ENCODE measurements around the gene GRPR.

Gene GRPR

GRCh38 chrX:16148896-16149295, 25.5 kb downstream of the GRPR start:
- no peaks in the 10 kb centered on the region for H3K36me3 ChIP-seq (ENCODE audit: insufficient read depth, low read length)
- no peak for TF ChIP-seq CTCF (IDR thresholded peaks at IDR 0.05; ENCODE audit: borderline replicate concordance, extremely low read depth, low read length, poor library complexity, severe bottlenecking)
- TF ChIP-seq EZH2 (IDR thresholded peaks at IDR 0.05; ENCODE audit: borderline replicate concordance, low read depth, low read length, severe bottlenecking) = no peak
- no peaks in the 10 kb centered on the region for H3K27me3 ChIP-seq (ENCODE audit: insufficient read depth, low read length, poor library complexity)
- H3K9me3 ChIP-seq (ENCODE audit: insufficient read depth, low read length, severe bottlenecking) = no peaks in the 10 kb centered on the region
- H2AFZ ChIP-seq (ENCODE audit: low read depth, low read length) = no peak overlapping the region
- no peak overlapping the region for H3K27ac ChIP-seq (ENCODE audit: low read length)
- ATAC-seq (ENCODE audit: insufficient read depth, low read depth) (no peak), DNase-seq (no peak)
- no peak overlapping the region for H3K9ac ChIP-seq (ENCODE audit: low read depth, low read length)
- no peaks in the 10 kb centered on the region for H3K79me2 ChIP-seq (ENCODE audit: insufficient read depth, low read length)
- no peak overlapping the region for H3K4me3 ChIP-seq (ENCODE audit: low read depth in 1 of 2, low read length in 2 of 2)
- no peak overlapping the region for H3K4me2 ChIP-seq (ENCODE audit: insufficient read depth, low read length)
- no peaks in the 10 kb centered on the region for H3K4me1 ChIP-seq (ENCODE audit: insufficient read depth, low read length)
- H4K20me1 ChIP-seq (ENCODE audit: insufficient read depth, low read length) = no peaks in the 10 kb centered on the region

DNA sequence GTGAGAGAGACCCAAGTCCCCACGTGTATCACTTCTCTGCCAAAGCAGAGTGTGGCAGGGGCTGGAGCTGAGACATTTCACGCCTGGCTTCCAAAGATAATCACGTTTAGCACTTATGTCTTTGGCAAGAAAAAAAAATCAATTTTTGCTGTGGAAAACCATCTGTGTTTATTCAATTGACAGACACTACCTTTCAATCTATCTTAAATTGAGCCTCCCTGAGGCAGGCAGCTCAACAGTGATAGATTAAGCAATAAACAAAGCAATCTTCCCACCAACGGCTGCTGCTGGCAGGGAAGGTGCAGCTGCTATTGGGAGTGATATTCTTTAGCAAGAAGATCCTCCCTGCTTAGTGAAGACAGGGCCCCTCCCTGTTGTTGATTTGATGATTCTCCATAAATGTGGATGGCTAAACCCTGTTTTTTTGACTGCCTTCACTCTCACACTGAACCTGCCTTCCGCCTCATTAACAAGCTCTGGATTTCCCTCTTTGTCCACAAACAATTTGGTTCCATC, 32.3 kb downstream of the GRPR start:
- TF ChIP-seq EZH2 (IDR thresholded peaks at IDR 0.05; ENCODE audit: borderline replicate concordance, low read depth, low read length, severe bottlenecking) (no peak), CTCF (IDR thresholded peaks at IDR 0.05; ENCODE audit: borderline replicate concordance, extremely low read depth, low read length, poor library complexity, severe bottlenecking) (no peak)
- no peaks in the 10 kb centered on the region for H3K27me3 ChIP-seq (ENCODE audit: insufficient read depth, low read length, poor library complexity)
- H3K4me3 ChIP-seq (ENCODE audit: low read depth in 1 of 2, low read length in 2 of 2) = no peak overlapping the region
- H3K9me3 ChIP-seq (ENCODE audit: insufficient read depth, low read length, severe bottlenecking) = no peaks in the 10 kb centered on the region
- H4K20me1 ChIP-seq (ENCODE audit: insufficient read depth, low read length) = no peaks in the 10 kb centered on the region
- H3K79me2 ChIP-seq (ENCODE audit: insufficient read depth, low read length) = no peaks in the 10 kb centered on the region
- H3K27ac ChIP-seq (ENCODE audit: low read length) = no peak overlapping the region
- DNase-seq (no peak), ATAC-seq (ENCODE audit: insufficient read depth, low read depth) (no peak)
- no peak overlapping the region for H3K4me2 ChIP-seq (ENCODE audit: insufficient read depth, low read length)
- H3K9ac ChIP-seq (ENCODE audit: low read depth, low read length) = no peak overlapping the region
- no peaks in the 10 kb centered on the region for H3K36me3 ChIP-seq (ENCODE audit: insufficient read depth, low read length)
- H3K4me1 ChIP-seq (ENCODE audit: insufficient read depth, low read length) = no peaks in the 10 kb centered on the region
- H2AFZ ChIP-seq (ENCODE audit: low read depth, low read length) = no peak overlapping the region

GRCh38 chrX:16156692-16157331, 33.4 kb downstream of the GRPR start:
- no peaks in the 10 kb centered on the region for H3K79me2 ChIP-seq (ENCODE audit: insufficient read depth, low read length)
- no peak overlapping the region for H3K9ac ChIP-seq (ENCODE audit: low read depth, low read length)
- no peak overlapping the region for H2AFZ ChIP-seq (ENCODE audit: low read depth, low read length)
- no peaks in the 10 kb centered on the region for H3K4me1 ChIP-seq (ENCODE audit: insufficient read depth, low read length)
- H3K27ac ChIP-seq (ENCODE audit: low read length) = no peak overlapping the region
- DNase-seq = no peak
- TF ChIP-seq CTCF (IDR thresholded peaks at IDR 0.05; ENCODE audit: borderline replicate concordance, extremely low read depth, low read length, poor library complexity, severe bottlenecking) (no peak), EZH2 (IDR thresholded peaks at IDR 0.05; ENCODE audit: borderline replicate concordance, low read depth, low read length, severe bottlenecking) (no peak)
- H3K4me2 ChIP-seq (ENCODE audit: insufficient read depth, low read length) = no peak overlapping the region
- no peaks in the 10 kb centered on the region for H3K9me3 ChIP-seq (ENCODE audit: insufficient read depth, low read length, severe bottlenecking)
- H3K4me3 ChIP-seq (ENCODE audit: low read depth in 1 of 2, low read length in 2 of 2) = no peak overlapping the region
- no peaks in the 10 kb centered on the region for H3K36me3 ChIP-seq (ENCODE audit: insufficient read depth, low read length)
- H3K27me3 ChIP-seq (ENCODE audit: insufficient read depth, low read length, poor library complexity) = no peaks in the 10 kb centered on the region
- H4K20me1 ChIP-seq (ENCODE audit: insufficient read depth, low read length) = no peaks in the 10 kb centered on the region
- no peak for ATAC-seq (ENCODE audit: insufficient read depth, low read depth)
